Stomach smooth muscle (tissue), 2 donors: ENCODE measurements around the gene MAFG.

Source experiments
- H3K27ac ChIP-seq: one replicate; pipeline ENCODE4 v1.7.0; 2013; ENCODE audit warnings: mild to moderate bottlenecking, low read length, inconsistent platforms
- H3K27me3 ChIP-seq, 2 donors: one replicate each; pipeline ENCODE4 v1.7.0; 2013; ENCODE audit warnings: low read length in 2 of 2; ENCODE audit not compliant: insufficient read depth in 2 of 2, control insufficient read depth in 1 of 2
- H3K36me3 ChIP-seq, 2 donors: one replicate each; pipeline ENCODE4 v1.7.0; 2013; ENCODE audit warnings: low read length in 2 of 2; ENCODE audit not compliant: control insufficient read depth in 2 of 2, insufficient read depth in 2 of 2
- H3K4me1 ChIP-seq: one replicate; pipeline ENCODE4 v1.7.0; 2013; ENCODE audit warnings: low read length; ENCODE audit not compliant: control insufficient read depth, insufficient read depth
- H3K4me3 ChIP-seq, 2 donors: one replicate each; pipeline ENCODE4 v1.7.0; 2013; ENCODE audit warnings: low read length in 2 of 2
- H3K9ac ChIP-seq, 2 donors: one replicate each; pipeline ENCODE4 v1.7.0; 2013; ENCODE audit warnings: low read length in 2 of 2, mild to moderate bottlenecking in 1 of 2
- H3K9me3 ChIP-seq, 2 donors: one replicate each; pipeline ENCODE4 v1.7.0; 2013; ENCODE audit warnings: low read length in 2 of 2; ENCODE audit not compliant: control insufficient read depth in 2 of 2
- donor health status: healthy.
- donor health status: Pancreatic carcinoma.

Gene MAFG

GRCh38 chr17:81927653-81928543 lies at the start of gene MAFG:
MAFG (minus strand) TSS chr17:81927735; CDS start chr17:81923185, 4,550 bp downstream.
- Histone ChIP-seq H3K36me3 (no peaks in the 10 kb centered on the region), H3K4me1 (peaks cover 43% of the 10 kb centered on the region), H3K27ac (peak within 1 kb of the TSS; percentile 86), H3K9ac (peak within 1 kb of the TSS; percentile 75 to 80), H3K4me3 (peak within 1 kb of the TSS; percentile 80 to 81), H3K9me3 (no peaks in the 10 kb centered on the region), H3K27me3 (peaks cover 4 to 11% of the 10 kb centered on the region in 2 donors)

- peaks cover 0 to 2% of the 10 kb centered on the region in 2 donors for H3K9me3 ChIP-seq
- peak overlapping the region; percentile 75 to 86 for H3K9ac ChIP-seq
- H3K36me3 ChIP-seq = peaks cover 0 to 3% of the 10 kb centered on the region in 2 donors
- peak overlapping the region; percentile 73 to 83 for H3K4me3 ChIP-seq
- peak overlapping the region; percentile 58 for H3K27ac ChIP-seq
- H3K4me1 ChIP-seq = peaks cover 19% of the 10 kb centered on the region
- peaks cover 0 to 2% of the 10 kb centered on the region in 2 donors for H3K27me3 ChIP-seq
Observed at GRCh38 chr17:81976332-81977210, 49.0 kb upstream of the MAFG start.

GRCh38 chr17:81973432-81973831 lies 45.9 kb upstream of the MAFG start:
- Histone ChIP-seq H3K4me1 (peaks cover 13% of the 10 kb centered on the region), H3K36me3 (no peaks in the 10 kb centered on the region), H3K27me3 (peaks cover 11 to 13% of the 10 kb centered on the region in 2 donors), H3K9me3 (peaks cover 0 to 2% of the 10 kb centered on the region in 2 donors), H3K4me3 (no peak overlapping the region), H3K27ac (no peak overlapping the region), H3K9ac (no peak overlapping the region)

GRCh38 chr17:81968850-81969812 lies 41.6 kb upstream of the MAFG start:
- H3K36me3 ChIP-seq = no peaks in the 10 kb centered on the region
- H3K27me3 ChIP-seq = peaks cover 18 to 19% of the 10 kb centered on the region in 2 donors
- peaks cover 14% of the 10 kb centered on the region for H3K4me1 ChIP-seq
- no peak overlapping the region for H3K27ac ChIP-seq
- H3K4me3 ChIP-seq = no peak overlapping the region
- H3K9me3 ChIP-seq = peaks cover 0 to 2% of the 10 kb centered on the region in 2 donors
- H3K9ac ChIP-seq = no peak overlapping the region

- Histone ChIP-seq H3K9me3 (no peaks in the 10 kb centered on the region), H3K4me3 (no peak overlapping the region), H3K27me3 (peaks cover 19 to 24% of the 10 kb centered on the region in 2 donors), H3K4me1 (peaks cover 14% of the 10 kb centered on the region), H3K9ac (no peak overlapping the region), H3K36me3 (no peaks in the 10 kb centered on the region), H3K27ac (no peak overlapping the region)
Observed at GRCh38 chr17:81968396-81968745, 40.8 kb upstream of the MAFG start.

GRCh38 chr17:81967533-81968395 lies 40.2 kb upstream of the MAFG start:
- Histone ChIP-seq H3K27ac (no peak overlapping the region), H3K9me3 (no peaks in the 10 kb centered on the region), H3K9ac (no peak overlapping the region), H3K4me1 (peaks cover 14% of the 10 kb centered on the region), H3K36me3 (no peaks in the 10 kb centered on the region), H3K27me3 (peaks cover 24 to 26% of the 10 kb centered on the region in 2 donors), H3K4me3 (no peak overlapping the region)

- H3K36me3 ChIP-seq = no peaks in the 10 kb centered on the region
- H3K27me3 ChIP-seq = peaks cover 30 to 31% of the 10 kb centered on the region in 2 donors
- no peaks in the 10 kb centered on the region for H3K9me3 ChIP-seq
- no peak overlapping the region for H3K9ac ChIP-seq
- no peak overlapping the region for H3K27ac ChIP-seq
- H3K4me3 ChIP-seq = no peak overlapping the region
- H3K4me1 ChIP-seq = peaks cover 14% of the 10 kb centered on the region
Observed at GRCh38 chr17:81967244-81967532, 39.7 kb upstream of the MAFG start.

- H3K27ac ChIP-seq = no peak overlapping the region
- peaks cover 16% of the 10 kb centered on the region for H3K4me1 ChIP-seq
- no peaks in the 10 kb centered on the region for H3K9me3 ChIP-seq
- H3K27me3 ChIP-seq = peaks cover 34 to 36% of the 10 kb centered on the region in 2 donors
- H3K9ac ChIP-seq = no peak overlapping the region
- no peak overlapping the region for H3K4me3 ChIP-seq
- no peaks in the 10 kb centered on the region for H3K36me3 ChIP-seq
Observed at GRCh38 chr17:81966343-81967243, 39.1 kb upstream of the MAFG start.
